ENCODE data around the gene CFAP46. TPM values are rescaled to one million over a fixed set of nuclear protein-coding genes. Genes with fewer than 3 reads are reported as not detected.

Gene CFAP46
- total RNA-seq, 1 experiment from 2014 or later, result 3.3 TPM

DNA sequence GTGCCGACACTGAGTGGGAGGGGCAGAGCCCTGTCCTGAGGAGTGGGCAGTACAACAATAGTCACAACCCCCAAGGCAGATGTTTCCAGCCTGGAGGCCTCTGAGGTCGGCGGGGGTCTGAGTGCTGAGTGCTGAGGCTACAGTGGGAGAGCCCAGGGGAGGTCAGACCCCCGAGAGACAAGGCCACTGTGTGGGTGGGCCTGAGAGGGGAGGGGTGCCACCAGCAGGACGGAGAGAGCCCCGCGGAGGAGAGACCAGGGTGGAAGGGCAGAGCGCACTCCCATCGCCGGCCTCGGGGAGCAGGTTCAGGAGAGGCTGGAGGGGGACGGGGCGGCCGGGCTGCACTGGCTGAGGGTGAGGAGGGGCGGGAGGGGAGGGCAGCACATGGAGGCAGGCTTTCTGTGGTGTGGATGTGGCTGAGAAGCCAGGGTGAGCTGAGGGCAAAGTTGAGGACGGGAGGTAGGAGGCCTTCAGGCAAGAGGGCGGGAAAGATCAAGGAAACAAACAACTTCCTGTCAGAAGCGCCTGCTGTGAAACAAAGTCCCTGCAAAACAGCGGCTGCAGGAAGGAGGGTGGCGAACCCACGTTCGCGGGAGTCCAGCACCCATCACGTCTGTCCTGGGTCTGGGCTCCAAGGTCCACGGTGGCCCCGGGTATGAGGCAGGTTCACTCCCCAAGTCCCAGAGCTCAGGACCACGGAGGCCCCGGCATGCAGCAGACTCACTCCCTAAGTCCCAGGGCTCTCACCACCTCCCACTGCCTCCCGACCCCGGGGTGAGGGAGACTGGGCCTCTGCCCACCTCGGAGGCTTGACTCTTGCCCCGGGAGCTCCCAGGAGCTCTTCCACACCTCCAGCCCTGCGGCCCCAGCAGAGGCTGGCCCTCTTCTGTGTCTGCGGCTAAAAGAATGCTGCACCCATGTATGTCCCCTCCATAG lies 79.6 kb downstream of the CFAP46 start (continued):
- TF ChIP-seq GABPB1 (CRISPR knock-in tag; IDR thresholded peaks at IDR 0.05), result no peak
- TF ChIP-seq, protein P1, sequence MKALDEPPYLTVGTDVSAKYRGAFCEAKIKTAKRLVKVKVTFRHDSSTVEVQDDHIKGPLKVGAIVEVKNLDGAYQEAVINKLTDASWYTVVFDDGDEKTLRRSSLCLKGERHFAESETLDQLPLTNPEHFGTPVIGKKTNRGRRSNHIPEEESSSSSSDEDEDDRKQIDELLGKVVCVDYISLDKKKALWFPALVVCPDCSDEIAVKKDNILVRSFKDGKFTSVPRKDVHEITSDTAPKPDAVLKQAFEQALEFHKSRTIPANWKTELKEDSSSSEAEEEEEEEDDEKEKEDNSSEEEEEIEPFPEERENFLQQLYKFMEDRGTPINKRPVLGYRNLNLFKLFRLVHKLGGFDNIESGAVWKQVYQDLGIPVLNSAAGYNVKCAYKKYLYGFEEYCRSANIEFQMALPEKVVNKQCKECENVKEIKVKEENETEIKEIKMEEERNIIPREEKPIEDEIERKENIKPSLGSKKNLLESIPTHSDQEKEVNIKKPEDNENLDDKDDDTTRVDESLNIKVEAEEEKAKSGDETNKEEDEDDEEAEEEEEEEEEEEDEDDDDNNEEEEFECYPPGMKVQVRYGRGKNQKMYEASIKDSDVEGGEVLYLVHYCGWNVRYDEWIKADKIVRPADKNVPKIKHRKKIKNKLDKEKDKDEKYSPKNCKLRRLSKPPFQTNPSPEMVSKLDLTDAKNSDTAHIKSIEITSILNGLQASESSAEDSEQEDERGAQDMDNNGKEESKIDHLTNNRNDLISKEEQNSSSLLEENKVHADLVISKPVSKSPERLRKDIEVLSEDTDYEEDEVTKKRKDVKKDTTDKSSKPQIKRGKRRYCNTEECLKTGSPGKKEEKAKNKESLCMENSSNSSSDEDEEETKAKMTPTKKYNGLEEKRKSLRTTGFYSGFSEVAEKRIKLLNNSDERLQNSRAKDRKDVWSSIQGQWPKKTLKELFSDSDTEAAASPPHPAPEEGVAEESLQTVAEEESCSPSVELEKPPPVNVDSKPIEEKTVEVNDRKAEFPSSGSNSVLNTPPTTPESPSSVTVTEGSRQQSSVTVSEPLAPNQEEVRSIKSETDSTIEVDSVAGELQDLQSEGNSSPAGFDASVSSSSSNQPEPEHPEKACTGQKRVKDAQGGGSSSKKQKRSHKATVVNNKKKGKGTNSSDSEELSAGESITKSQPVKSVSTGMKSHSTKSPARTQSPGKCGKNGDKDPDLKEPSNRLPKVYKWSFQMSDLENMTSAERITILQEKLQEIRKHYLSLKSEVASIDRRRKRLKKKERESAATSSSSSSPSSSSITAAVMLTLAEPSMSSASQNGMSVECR (CRISPR knock-in tag; IDR thresholded peaks at IDR 0.05; ENCODE audit: borderline replicate concordance), result no peak
- TF ChIP-seq RORB (CRISPR knock-in tag; IDR thresholded peaks at IDR 0.05), result no peak
- TF ChIP-seq NR1H2 (CRISPR knock-in tag; IDR thresholded peaks at IDR 0.05), result no peak
- TF ChIP-seq MYBL2 (CRISPR knock-in tag; IDR thresholded peaks at IDR 0.05), result no peak
- no peak for TF ChIP-seq USF1 (CRISPR knock-in tag; IDR thresholded peaks at IDR 0.05)
- TF ChIP-seq, protein P2, sequence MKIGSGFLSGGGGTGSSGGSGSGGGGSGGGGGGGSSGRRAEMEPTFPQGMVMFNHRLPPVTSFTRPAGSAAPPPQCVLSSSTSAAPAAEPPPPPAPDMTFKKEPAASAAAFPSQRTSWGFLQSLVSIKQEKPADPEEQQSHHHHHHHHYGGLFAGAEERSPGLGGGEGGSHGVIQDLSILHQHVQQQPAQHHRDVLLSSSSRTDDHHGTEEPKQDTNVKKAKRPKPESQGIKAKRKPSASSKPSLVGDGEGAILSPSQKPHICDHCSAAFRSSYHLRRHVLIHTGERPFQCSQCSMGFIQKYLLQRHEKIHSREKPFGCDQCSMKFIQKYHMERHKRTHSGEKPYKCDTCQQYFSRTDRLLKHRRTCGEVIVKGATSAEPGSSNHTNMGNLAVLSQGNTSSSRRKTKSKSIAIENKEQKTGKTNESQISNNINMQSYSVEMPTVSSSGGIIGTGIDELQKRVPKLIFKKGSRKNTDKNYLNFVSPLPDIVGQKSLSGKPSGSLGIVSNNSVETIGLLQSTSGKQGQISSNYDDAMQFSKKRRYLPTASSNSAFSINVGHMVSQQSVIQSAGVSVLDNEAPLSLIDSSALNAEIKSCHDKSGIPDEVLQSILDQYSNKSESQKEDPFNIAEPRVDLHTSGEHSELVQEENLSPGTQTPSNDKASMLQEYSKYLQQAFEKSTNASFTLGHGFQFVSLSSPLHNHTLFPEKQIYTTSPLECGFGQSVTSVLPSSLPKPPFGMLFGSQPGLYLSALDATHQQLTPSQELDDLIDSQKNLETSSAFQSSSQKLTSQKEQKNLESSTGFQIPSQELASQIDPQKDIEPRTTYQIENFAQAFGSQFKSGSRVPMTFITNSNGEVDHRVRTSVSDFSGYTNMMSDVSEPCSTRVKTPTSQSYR (CRISPR knock-in tag; IDR thresholded peaks at IDR 0.05), result no peak

DNA sequence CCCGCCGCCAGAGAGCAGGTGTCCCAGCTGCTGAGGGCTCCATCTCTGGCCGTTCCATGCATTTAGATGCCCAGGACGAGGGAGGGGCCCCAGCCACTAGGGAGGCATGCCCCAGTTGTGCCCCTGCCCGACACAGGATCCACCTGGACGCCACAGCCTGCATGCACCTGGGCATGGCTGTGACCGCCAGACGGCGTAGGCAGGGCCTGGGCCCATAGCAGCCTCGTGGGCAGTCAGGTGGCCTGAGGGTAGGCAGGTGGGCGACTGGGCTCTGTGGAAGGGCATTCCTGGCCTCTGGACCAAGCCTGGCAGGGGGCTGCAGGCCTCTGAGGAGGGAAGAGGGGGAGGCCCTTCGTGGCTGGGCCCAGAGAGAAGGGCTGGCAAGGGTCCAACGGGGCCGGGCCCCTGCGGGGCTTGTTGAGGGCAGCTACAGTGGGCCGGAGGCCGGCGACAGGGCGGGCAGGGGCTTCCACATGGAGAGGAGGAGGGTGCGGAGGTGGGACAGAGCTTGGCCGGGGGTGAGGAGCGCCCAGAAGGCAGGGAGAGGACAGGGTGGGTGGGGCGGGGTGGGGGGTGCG lies 80.4 kb downstream of the CFAP46 start:
- H3K27ac Mint-ChIP-seq, result no peak overlapping the region
- no peak overlapping the region for H3K4me3 Mint-ChIP-seq
- H3K36me3 Mint-ChIP-seq, result no peaks in the 10 kb centered on the region
- H3K27me3 Mint-ChIP-seq (ENCODE audit: low read depth), result no peaks in the 10 kb centered on the region
- peak; percentile 6 for DNase-seq (ENCODE audit: low spot score)
- TF ChIP-seq GABPB1 (CRISPR knock-in tag; IDR thresholded peaks at IDR 0.05), result no peak
- TF ChIP-seq, protein P3, sequence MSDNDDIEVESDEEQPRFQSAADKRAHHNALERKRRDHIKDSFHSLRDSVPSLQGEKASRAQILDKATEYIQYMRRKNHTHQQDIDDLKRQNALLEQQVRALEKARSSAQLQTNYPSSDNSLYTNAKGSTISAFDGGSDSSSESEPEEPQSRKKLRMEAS (CRISPR knock-in tag; IDR thresholded peaks at IDR 0.05), result no peak
- TF ChIP-seq NR1H2 (CRISPR knock-in tag; IDR thresholded peaks at IDR 0.05), result no peak
- TF ChIP-seq CREB1 (CRISPR knock-in tag; IDR thresholded peaks at IDR 0.05), result no peak
- TF ChIP-seq PRDM15 (CRISPR knock-in tag; IDR thresholded peaks at IDR 0.05), result no peak
- CTCF ChIA-PET, result interaction anchor here (0.6 to 1.1 kb wide), 4 partner anchors 11 to 192 kb away, joined by 3 to 4 read pairs (median 3); no protein-coding TSS in a partner anchor
- H3K9me3 Mint-ChIP-seq, result no peaks in the 10 kb centered on the region
- POLR2A ChIA-PET, result no interaction called here
- no peak for ATAC-seq
- peaks cover 2% of the 10 kb centered on the region for H3K4me1 Mint-ChIP-seq
